Left ventricle myocardium inferior (tissue), 1 donor: ENCODE data around the gene CYRIA. TPM values are rescaled to one million over a fixed set of nuclear protein-coding genes. Genes with fewer than 3 reads are reported as not detected.

Experiments
- DNase-seq: peaks from one replicate; pipeline ENCODE4 v3.0.0-alpha.2; 2020
- H3K27ac ChIP-seq: fragments of 200-600 bp; replicated peaks from 2 replicates; pipeline ENCODE4 v1.8.0; 2021
- H3K27me3 ChIP-seq: fragments of 200-600 bp; 2 replicates; pipeline ENCODE4 v1.8.0; 2021; ENCODE audit warnings: low read depth
- H3K36me3 ChIP-seq: fragments of 200-600 bp; 2 replicates; pipeline ENCODE4 v1.8.0; 2021
- H3K4me1 ChIP-seq: fragments of 200-600 bp; 2 replicates; pipeline ENCODE4 v1.8.0; 2021
- H3K4me3 ChIP-seq: fragments of 200-600 bp; 2 replicates; pipeline ENCODE4 v1.8.0; 2021; ENCODE audit warnings: mild to moderate bottlenecking, moderate library complexity
- H3K9me3 ChIP-seq: fragments of 200-600 bp; replicated peaks from 2 replicates; pipeline ENCODE4 v1.8.0; 2021
- CTCF ChIP-seq: fragments of 200-600 bp; IDR thresholded peaks from 2 replicates; pipeline ENCODE4 v1.8.0; 2021; ENCODE audit warnings: antibody characterized with exemption, mild to moderate bottlenecking, borderline replicate concordance
- intact Hi-C: fragments of 100-400 bp; cut with micrococcal nuclease; formaldehyde crosslinking; loops from one replicate; pipeline ENCODE4 v1.11.0; 2022
- total RNA-seq: library from RNA; stranded (reverse); fragmentation: NEBNext Ultra II Directional; extraction: Animal tissue kit (Norgen Biotek cat#: 25700); gene quantifications from one replicate; pipeline ENCODE4 v1.2.1, GENCODE V29; 2021
- donor health status: DM: no; HTN: yes; CAD: no; lungs with severe emphysema.

Gene CYRIA
- total RNA-seq, 1 donor from 2014 or later, result 4.1 TPM

- Histone ChIP-seq H3K36me3 (no peaks in the 10 kb centered on the region), H3K4me1 (no peaks in the 10 kb centered on the region), H3K27ac (no peak overlapping the region), H3K4me3 (no peak overlapping the region), H3K9me3 (peaks cover 18% of the 10 kb centered on the region), H3K27me3 (peaks cover 8% of the 10 kb centered on the region)
- intact Hi-C loops, result no loop called here
- no peak for DNase-seq
- TF ChIP-seq CTCF, result no peak
Observed at GRCh38 chr2:16680781-16681180, 15.1 kb upstream of the CYRIA start.

DNA sequence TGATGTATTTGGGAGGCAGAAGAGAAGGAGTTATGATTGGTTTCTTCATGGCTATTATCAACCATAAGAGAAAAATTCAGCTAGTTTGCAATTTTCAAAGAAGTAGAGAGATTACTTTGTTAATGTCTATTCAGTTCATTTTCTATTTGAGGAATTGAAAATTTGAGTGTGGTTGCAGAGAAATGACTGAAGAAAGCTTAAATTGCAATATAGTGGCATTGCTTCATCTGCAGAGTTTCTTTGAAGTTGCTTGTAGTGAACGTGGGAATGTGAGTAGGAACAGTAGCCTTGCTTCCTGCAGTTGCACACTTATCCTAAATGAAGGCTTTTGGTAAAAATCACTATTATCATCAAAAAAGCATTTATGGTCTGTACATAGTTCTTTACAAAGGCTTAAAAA, 14.7 kb upstream of the CYRIA start:
- Histone ChIP-seq H3K27me3 (peaks cover 8% of the 10 kb centered on the region), H3K4me1 (no peaks in the 10 kb centered on the region), H3K27ac (no peak overlapping the region), H3K4me3 (no peak overlapping the region), H3K36me3 (no peaks in the 10 kb centered on the region), H3K9me3 (peaks cover 18% of the 10 kb centered on the region)
- no peak for DNase-seq
- intact Hi-C loops, result no loop called here
- no peak for TF ChIP-seq CTCF

GRCh38 chr2:16678964-16679363, 13.3 kb upstream of the CYRIA start:
- H3K36me3 ChIP-seq, result no peaks in the 10 kb centered on the region
- peaks cover 18% of the 10 kb centered on the region for H3K9me3 ChIP-seq
- no peak overlapping the region for H3K4me3 ChIP-seq
- intact Hi-C loops, result no loop called here
- DNase-seq, result no peak
- no peaks in the 10 kb centered on the region for H3K4me1 ChIP-seq
- H3K27me3 ChIP-seq, result peaks cover 8% of the 10 kb centered on the region
- no peak for TF ChIP-seq CTCF
- H3K27ac ChIP-seq, result no peak overlapping the region

DNA sequence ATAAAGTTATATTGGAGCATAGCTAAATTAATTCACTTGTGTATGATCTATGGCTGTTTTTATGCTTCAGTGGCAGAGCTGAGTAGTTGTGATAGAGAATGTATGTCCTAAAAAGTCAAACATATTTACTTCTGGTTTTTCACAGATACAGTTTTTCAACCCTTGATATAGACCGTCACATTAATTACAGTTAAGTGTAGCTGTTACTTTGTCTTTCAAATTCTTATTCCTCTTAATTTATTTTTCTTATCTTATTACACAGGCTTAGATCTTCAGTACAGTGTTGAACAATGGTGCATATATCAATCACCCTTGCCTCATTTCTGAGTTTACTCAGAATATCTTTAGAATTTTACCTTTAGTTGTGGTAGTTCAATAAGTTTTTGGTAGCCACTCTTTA, 12.2 kb upstream of the CYRIA start:
- intact Hi-C loops, result no loop called here
- no peaks in the 10 kb centered on the region for H3K36me3 ChIP-seq

DNA sequence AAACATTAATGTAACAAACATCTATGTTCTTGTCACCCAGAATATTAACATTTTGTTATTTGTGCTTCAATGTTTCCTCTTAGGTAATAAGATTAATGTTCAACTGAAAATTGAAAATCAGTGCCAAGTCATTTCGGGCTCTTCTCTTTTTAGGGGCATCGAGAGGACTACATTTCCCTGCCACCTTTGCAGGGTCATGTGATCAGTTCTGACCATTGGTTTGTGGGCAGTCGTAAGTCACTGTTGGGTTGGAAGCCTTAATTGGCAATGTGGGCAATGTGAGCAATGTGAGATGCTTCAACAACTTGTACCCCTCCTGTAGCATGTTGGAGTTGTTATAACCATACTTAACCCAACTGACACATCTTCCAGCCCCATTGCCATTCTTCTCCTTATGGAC, 10.1 kb upstream of the CYRIA start:
- Histone ChIP-seq H3K4me1 (no peaks in the 10 kb centered on the region), H3K4me3 (no peak overlapping the region), H3K9me3 (peaks cover 18% of the 10 kb centered on the region), H3K36me3 (no peaks in the 10 kb centered on the region), H3K27me3 (no peaks in the 10 kb centered on the region), H3K27ac (no peak overlapping the region)
- DNase-seq, result no peak
- intact Hi-C loops, result no loop called here
- TF ChIP-seq CTCF, result no peak

More for the DNA sequence above, 12.2 kb upstream of the CYRIA start:
- TF ChIP-seq CTCF, result no peak
- Histone ChIP-seq H3K27ac (no peak overlapping the region), H3K4me1 (no peaks in the 10 kb centered on the region), H3K9me3 (peaks cover 18% of the 10 kb centered on the region), H3K4me3 (no peak overlapping the region), H3K27me3 (no peaks in the 10 kb centered on the region)
- no peak for DNase-seq

- Histone ChIP-seq H3K9me3 (peaks cover 18% of the 10 kb centered on the region), H3K36me3 (no peaks in the 10 kb centered on the region), H3K27me3 (no peaks in the 10 kb centered on the region), H3K4me1 (no peaks in the 10 kb centered on the region), H3K27ac (no peak overlapping the region), H3K4me3 (no peak overlapping the region)
- intact Hi-C loops, result no loop called here
- no peak for DNase-seq
- no peak for TF ChIP-seq CTCF
Observed at GRCh38 chr2:16674154-16674553, 8.5 kb upstream of the CYRIA start.
